Adipocyte (in vitro differentiated cells): ENCODE results near the gene MITF.

ENCODE experiments used
- DNase-seq: peaks from one replicate; pipeline ENCODE4 v3.0.0-alpha.2; 2015; ENCODE audit warnings: low read depth
- H3K27me3 ChIP-seq: replicated peaks from 2 replicates; pipeline ENCODE4 v1.7.0; 2013; ENCODE audit warnings: mild to moderate bottlenecking, low read length, moderate library complexity; ENCODE audit not compliant: control insufficient read depth, insufficient read depth
- H3K36me3 ChIP-seq: 2 replicates; pipeline ENCODE4 v1.7.0; 2013; ENCODE audit warnings: low read length, mild to moderate bottlenecking, moderate library complexity; ENCODE audit not compliant: control insufficient read depth, insufficient read depth, severe bottlenecking
- H3K4me1 ChIP-seq: 2 replicates; pipeline ENCODE4 v1.7.0; 2013; ENCODE audit warnings: mild to moderate bottlenecking, low read length, moderate library complexity; ENCODE audit not compliant: control insufficient read depth, insufficient read depth
- H3K4me3 ChIP-seq: 2 replicates; pipeline ENCODE4 v1.7.0; 2013; ENCODE audit warnings: mild to moderate bottlenecking, low read length, moderate library complexity
- H3K9ac ChIP-seq: 2 replicates; pipeline ENCODE4 v1.7.0; 2013; ENCODE audit warnings: mild to moderate bottlenecking, low read length, moderate library complexity
- H3K9me3 ChIP-seq: 2 replicates; pipeline ENCODE4 v1.7.0; 2013; ENCODE audit warnings: mild to moderate bottlenecking, low read length, moderate library complexity; ENCODE audit not compliant: control insufficient read depth

Gene MITF

DNA sequence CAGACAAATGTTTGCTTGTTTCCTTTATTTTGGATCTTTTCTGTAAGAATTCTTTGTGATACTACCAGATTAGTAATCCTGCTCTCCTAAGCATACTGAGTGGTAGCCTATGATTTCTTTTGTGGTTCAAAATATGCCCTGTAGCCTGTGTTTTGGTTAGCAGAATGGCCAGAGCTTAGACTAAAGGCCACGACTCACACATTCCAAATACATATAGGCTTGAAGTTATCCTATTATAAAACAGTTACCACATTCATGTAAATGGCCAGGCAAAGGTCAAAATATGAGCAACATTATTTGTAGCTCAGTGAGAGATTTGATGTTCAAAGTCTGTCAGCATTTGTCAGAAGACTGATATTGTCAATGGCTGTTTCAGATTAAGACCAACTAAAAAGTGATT lies 84.5 kb downstream of the MITF start:
- Histone ChIP-seq H3K4me3 (no peak overlapping the region), H3K9me3 (no peaks in the 10 kb centered on the region), H3K36me3 (no peaks in the 10 kb centered on the region), H3K27me3 (no peaks in the 10 kb centered on the region), H3K9ac (no peak overlapping the region), H3K4me1 (peaks cover 23% of the 10 kb centered on the region)
- DNase-seq, result no peak

DNA sequence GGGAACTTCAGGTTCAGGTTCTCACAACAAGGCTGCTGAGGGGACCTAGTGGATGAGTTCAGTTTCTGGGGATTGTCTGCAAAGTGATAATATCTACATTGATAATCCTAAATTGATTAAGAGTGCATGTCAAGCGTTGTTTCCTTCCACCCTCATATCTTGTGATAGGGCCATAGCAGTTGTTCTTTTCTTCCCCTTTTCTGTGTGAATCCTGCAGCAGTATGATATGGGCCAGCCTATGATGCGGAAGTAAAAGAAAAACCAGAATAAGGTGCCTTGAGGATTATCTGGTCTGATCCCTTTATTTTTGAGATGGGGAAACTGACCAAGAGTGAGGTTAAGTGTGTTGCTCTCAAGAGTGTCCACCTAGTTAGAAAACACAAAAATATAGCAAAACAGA lies 86.2 kb downstream of the MITF start:
- no peak overlapping the region for H3K4me3 ChIP-seq
- no peaks in the 10 kb centered on the region for H3K36me3 ChIP-seq
- peaks cover 18% of the 10 kb centered on the region for H3K4me1 ChIP-seq
- no peak overlapping the region for H3K9ac ChIP-seq
- no peaks in the 10 kb centered on the region for H3K9me3 ChIP-seq
- DNase-seq, result no peak
- H3K27me3 ChIP-seq, result no peaks in the 10 kb centered on the region

DNA sequence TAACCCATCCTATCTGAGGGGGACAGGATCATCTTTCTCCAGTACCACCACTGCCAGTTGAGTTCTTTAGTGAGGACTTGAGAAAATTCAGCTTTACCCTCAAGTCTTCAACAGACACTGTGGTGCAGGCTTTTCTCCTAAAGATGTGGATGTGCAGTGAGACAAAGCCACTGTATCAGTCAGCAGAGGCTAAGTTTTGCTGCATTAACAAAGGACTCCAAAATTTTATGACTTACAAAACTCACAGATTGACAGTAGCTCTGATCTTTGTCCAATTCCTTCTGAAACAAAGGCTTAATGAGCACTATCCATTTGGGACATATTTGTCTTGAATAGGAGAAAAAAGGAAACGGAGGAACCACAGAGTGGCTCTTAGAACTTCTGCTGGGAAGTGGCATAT lies 87.9 kb downstream of the MITF start:
- no peaks in the 10 kb centered on the region for H3K9me3 ChIP-seq
- peaks cover 15% of the 10 kb centered on the region for H3K4me1 ChIP-seq
- H3K9ac ChIP-seq, result no peak overlapping the region
- DNase-seq, result no peak
- H3K36me3 ChIP-seq, result no peaks in the 10 kb centered on the region
- H3K27me3 ChIP-seq, result no peaks in the 10 kb centered on the region
- H3K4me3 ChIP-seq, result no peak overlapping the region

DNA sequence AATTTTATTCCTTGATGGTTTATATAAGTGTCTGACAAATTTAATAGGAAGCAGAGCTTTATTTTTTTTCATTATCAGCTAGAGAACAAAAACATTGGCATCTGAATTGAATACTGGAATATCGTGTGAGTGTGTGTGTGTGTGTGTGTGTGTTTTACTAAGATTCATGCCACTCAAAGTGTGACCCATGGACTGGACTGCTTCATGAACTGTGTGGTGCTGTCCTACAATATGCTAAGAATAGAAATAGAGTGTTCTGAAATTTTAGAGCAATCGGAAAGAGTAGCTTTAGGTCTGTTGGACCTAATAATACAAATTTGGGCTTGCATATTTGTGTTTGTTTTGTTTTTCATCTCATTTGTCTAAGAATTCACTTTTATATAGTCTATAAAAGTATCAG lies 89.6 kb downstream of the MITF start:
- Histone ChIP-seq H3K4me1 (peaks cover 6% of the 10 kb centered on the region), H3K9me3 (no peaks in the 10 kb centered on the region), H3K27me3 (no peaks in the 10 kb centered on the region), H3K4me3 (no peak overlapping the region), H3K36me3 (no peaks in the 10 kb centered on the region), H3K9ac (no peak overlapping the region)
- no peak for DNase-seq

DNA sequence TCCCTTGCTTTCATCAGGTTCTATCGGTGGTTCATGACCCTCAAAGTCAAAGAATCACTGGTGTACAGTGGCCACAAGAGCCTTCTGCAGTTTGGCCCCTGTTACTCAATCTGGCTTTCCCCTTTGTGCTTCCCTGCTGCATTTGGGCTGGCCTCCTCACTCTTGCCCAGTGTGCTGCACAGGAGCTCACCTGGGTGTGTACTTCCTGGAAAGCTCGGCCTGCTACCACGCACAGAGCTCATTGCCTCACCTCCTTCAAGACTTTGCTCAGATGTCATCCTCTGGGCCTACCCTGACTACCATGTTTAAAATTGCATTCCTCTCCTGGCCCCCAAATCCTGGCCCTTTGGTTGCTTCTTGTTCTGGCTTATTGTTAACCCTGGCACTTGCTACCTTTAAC lies 90.9 kb downstream of the MITF start:
- H3K9ac ChIP-seq, result no peak overlapping the region
- DNase-seq, result no peak
- H3K36me3 ChIP-seq, result no peaks in the 10 kb centered on the region
- no peak overlapping the region for H3K4me3 ChIP-seq
- no peaks in the 10 kb centered on the region for H3K9me3 ChIP-seq
- H3K27me3 ChIP-seq, result no peaks in the 10 kb centered on the region
- no peaks in the 10 kb centered on the region for H3K4me1 ChIP-seq

DNA sequence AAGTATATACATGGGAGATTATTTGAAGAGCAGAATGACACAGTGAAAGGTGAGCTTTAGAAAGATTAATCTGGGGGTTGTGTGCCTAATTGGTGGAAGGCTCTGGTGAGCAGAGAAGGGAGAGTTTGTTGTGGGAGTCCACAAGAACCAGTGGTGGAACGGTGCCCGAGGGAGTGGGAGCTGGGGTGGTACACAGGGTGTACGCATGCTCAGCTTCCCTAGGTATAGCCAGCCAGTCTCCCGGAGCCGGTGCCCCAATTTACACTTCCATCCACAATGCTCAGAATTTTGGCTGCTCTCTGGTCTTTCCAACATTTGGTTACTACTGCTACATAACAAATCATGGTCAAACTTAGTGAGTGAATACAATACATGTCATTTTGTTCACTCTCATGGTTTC lies 92.5 kb downstream of the MITF start:
- Histone ChIP-seq H3K4me1 (no peaks in the 10 kb centered on the region), H3K27me3 (no peaks in the 10 kb centered on the region), H3K36me3 (no peaks in the 10 kb centered on the region), H3K9ac (no peak overlapping the region), H3K4me3 (no peak overlapping the region), H3K9me3 (no peaks in the 10 kb centered on the region)
- DNase-seq, result no peak

DNA sequence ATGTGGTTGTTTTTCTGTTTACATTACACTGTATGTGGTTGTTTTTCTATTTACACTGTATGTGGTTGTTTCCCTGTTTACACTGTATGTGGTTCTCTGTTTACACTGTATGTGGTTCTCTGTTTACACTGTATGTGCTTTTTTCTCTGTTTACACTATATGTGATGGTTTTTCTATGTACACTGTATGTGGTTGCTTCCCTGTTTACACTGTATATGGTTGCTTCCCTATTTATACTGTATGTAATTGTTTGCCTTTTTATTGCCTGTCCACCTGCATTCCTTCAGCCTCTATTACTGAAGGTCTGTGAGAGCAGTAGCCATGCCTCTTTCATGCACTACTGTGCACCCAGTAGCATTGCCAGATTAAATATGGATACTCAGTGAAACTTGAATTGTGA lies 94.3 kb downstream of the MITF start:
- Histone ChIP-seq H3K4me1 (peaks cover 9% of the 10 kb centered on the region), H3K36me3 (no peaks in the 10 kb centered on the region), H3K27me3 (no peaks in the 10 kb centered on the region), H3K9ac (no peak overlapping the region), H3K9me3 (no peaks in the 10 kb centered on the region), H3K4me3 (no peak overlapping the region)
- DNase-seq, result no peak

DNA sequence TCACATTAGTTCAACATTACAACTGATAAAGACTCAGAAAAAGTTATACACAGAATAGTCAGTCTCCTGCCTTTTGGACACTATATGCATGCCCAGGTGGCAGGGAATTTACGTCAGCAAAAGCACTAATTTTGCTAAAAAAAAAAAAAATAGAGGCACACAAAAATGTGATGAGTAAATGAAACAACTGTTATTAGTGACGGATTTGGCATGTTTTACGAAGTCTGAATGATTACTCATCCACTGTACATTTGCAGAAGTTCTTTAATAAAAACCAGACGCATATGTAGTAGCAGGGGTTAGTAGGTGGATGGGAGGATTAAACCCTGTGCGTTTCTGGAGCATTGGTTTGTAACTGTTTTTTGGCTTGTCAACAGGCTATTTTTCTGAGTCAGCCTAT lies 99.0 kb downstream of the MITF start:
- H3K36me3 ChIP-seq, result no peaks in the 10 kb centered on the region
- H3K9me3 ChIP-seq, result no peaks in the 10 kb centered on the region
- H3K4me3 ChIP-seq, result peak overlapping the region; percentile 35
- DNase-seq, result peak; percentile 84
- no peaks in the 10 kb centered on the region for H3K27me3 ChIP-seq
- H3K4me1 ChIP-seq, result peaks cover 18% of the 10 kb centered on the region
- no peak overlapping the region for H3K9ac ChIP-seq

DNA sequence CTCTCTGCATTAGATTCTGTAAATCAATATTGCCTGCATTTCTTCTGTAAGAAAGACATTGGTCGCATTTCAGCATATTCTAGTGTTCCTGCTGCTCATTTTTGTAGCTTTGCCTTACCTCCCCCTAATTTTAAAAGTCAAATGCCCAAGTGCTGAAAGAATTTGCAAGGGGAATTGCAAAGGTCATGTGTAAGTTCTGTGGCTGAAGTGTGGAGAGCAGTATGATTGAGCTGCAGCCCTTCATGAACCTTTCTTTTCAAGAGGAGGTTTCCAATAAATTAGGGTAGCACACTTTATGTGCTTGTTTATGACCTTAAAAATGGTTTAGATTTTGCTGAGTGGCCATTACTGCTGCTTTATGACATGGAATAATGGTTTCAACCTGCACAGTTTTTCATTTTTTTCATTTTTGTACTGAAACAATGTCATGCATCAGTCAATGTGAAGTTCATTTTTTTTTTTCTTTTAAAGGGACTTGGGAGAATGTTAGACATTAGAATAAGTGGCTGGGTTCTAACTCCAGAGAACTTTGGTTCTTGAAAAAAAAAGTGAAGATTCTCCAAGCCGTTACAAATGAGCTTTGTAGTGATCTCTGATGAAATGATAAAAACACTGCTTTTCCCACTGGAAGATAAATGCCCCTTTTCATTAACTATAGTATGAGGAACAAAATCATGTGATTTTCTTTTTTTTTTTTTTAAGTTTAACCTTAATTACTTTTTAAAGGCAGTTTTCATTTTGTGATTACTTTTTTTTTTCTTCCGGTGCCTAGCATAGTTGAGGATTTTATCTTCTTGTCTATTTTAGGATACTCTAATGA lies 99.6 kb downstream of the MITF start:
- Histone ChIP-seq H3K9ac (no peak overlapping the region), H3K4me3 (peak overlapping the region; percentile 35), H3K4me1 (peaks cover 18% of the 10 kb centered on the region), H3K27me3 (no peaks in the 10 kb centered on the region), H3K36me3 (no peaks in the 10 kb centered on the region), H3K9me3 (no peaks in the 10 kb centered on the region)
- no peak for DNase-seq

DNA sequence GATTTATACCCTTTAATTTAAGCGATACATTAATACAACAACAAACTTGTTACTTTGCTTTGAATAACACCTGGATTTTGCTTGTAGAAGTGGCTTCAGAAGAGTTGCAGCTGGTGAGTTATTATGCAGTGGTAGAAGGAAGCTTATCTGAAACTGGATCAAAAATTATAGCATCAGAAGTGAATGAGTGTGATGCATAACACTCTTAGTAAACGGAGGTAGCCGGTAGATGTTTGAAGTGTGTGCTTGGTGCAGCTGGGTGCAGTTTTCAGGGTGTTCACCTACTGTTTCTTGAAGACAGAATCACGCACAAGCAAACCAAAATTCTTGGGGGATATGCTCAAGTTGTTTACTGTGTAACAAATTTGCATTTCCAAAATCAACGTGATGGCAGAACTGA lies 103.1 kb downstream of the MITF start:
- Histone ChIP-seq H3K4me3 (no peak overlapping the region), H3K36me3 (no peaks in the 10 kb centered on the region), H3K9me3 (no peaks in the 10 kb centered on the region), H3K9ac (no peak overlapping the region), H3K27me3 (no peaks in the 10 kb centered on the region), H3K4me1 (peaks cover 18% of the 10 kb centered on the region)
- no peak for DNase-seq

DNA sequence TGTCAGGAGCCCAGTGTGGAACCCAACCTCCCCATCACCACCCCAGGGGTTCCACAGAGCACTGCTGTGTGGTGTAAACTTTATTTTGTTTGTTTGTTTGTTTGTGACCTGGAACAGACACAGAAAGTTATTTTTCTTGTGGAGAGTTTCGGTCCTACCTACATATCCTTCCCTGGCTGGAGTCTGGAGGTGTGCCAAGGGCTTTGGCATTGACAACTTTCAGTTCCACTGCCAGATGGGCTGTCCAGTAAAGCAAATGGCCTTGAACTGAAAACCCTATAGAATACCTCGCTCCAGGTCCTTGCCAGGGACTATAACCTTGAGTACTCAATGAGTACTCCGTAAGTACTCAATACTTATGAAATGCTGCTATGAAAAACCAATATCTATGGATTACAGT lies 103.5 kb downstream of the MITF start:
- Histone ChIP-seq H3K9ac (no peak overlapping the region), H3K27me3 (no peaks in the 10 kb centered on the region), H3K4me1 (peaks cover 17% of the 10 kb centered on the region), H3K36me3 (no peaks in the 10 kb centered on the region), H3K9me3 (no peaks in the 10 kb centered on the region), H3K4me3 (no peak overlapping the region)
- no peak for DNase-seq

DNA sequence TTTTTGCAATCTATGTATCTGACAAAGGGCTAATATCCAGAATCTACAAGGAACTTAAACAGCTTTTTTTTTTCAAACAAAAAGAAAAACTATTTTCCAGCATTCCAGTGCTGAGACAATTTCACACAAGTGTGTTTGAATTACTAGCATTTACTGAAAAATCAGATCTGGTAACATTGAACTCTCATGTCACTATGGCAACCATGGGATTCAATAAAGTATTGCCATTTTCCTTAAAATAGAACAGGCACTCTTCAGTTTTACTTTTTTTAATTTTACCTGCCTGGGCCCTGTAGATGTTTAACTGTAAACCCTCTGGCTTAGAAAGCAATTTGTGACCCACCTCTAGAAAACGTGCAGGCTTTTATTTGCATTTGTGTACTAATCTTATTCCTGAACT lies 105.4 kb downstream of the MITF start:
- DNase-seq, result no peak
- no peak overlapping the region for H3K4me3 ChIP-seq
- H3K9me3 ChIP-seq, result no peaks in the 10 kb centered on the region
- no peaks in the 10 kb centered on the region for H3K27me3 ChIP-seq
- no peak overlapping the region for H3K9ac ChIP-seq
- peaks cover 6% of the 10 kb centered on the region for H3K4me1 ChIP-seq
- no peaks in the 10 kb centered on the region for H3K36me3 ChIP-seq
